SK-N-MC (cell line): ENCODE data around the gene GRK3.
"Not testable (repeated sequence)": the region's sequence is repeated elsewhere in the genome, so short reads cannot be mapped to it uniquely, and the experiment has no call there.

Source experiments
- EZH2 ChIP-seq: fragments of 200-600 bp; sonication (generic); IDR thresholded peaks from one replicate; pipeline ENCODE4 v1.6.1; 2017; ENCODE audit warnings: antibody characterized with exemption
- FOXP2 ChIP-seq: optimal IDR thresholded peaks from 2 replicates; pipeline ENCODE3; 2011; ENCODE audit warnings: mild to moderate bottlenecking, moderate library complexity; ENCODE audit not compliant: insufficient read depth; ENCODE audit errors: extremely low read length, control extremely low read depth
- POLR2AphosphoS5 ChIP-seq: IDR thresholded peaks from 2 replicates; pipeline ENCODE4 v1.6.1; 2012; ENCODE audit warnings: mild to moderate bottlenecking, low read depth, low read length, borderline replicate concordance

GRCh38 chr22:25611284-25611683, 46.8 kb downstream of the GRK3 start:
- not testable (repeated sequence) for TF ChIP-seq EZH2, POLR2AphosphoS5, FOXP2
